ENCODE measurements around the gene DDX46.
"Not testable (repeated sequence)": the region's sequence is repeated elsewhere in the genome, so short reads cannot be mapped to it uniquely, and the experiment has no call there.

The DDX46 gene

GRCh38 chr5:134749415-134749814 is 9.2 kb upstream of the DDX46 start:
- DNase-seq (ENCODE audit: low spot score), result no peak
- in situ Hi-C loops (cut with MboI; ENCODE audit: low pct_unique_long_range_greater_than_20kb, low sequenced_read_pairs, unreplicated experiment), result no loop called here
- TF ChIP-seq, protein P1, sequence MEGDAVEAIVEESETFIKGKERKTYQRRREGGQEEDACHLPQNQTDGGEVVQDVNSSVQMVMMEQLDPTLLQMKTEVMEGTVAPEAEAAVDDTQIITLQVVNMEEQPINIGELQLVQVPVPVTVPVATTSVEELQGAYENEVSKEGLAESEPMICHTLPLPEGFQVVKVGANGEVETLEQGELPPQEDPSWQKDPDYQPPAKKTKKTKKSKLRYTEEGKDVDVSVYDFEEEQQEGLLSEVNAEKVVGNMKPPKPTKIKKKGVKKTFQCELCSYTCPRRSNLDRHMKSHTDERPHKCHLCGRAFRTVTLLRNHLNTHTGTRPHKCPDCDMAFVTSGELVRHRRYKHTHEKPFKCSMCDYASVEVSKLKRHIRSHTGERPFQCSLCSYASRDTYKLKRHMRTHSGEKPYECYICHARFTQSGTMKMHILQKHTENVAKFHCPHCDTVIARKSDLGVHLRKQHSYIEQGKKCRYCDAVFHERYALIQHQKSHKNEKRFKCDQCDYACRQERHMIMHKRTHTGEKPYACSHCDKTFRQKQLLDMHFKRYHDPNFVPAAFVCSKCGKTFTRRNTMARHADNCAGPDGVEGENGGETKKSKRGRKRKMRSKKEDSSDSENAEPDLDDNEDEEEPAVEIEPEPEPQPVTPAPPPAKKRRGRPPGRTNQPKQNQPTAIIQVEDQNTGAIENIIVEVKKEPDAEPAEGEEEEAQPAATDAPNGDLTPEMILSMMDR (IDR thresholded peaks at IDR 0.05; ENCODE audit: extremely low read depth, insufficient read depth, missing control alignments), result no peak

DNA sequence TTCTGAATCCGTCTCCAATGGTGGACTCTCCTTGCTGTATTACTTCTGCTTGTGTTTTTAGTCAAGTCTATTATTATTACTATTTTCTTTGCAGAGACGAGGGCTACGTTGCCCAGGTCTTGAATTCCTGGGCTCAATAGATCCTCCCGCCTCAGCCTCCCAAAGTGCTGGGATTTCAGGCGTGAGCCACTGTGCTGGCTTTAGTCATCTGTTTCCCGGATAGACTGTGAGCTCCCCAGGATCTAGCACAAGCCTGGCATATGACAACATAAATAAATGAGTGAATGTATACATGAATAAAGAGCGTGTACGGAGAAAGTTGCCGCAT is 439 bp upstream of the DDX46 start:
- in situ Hi-C loops (cut with MboI; ENCODE audit: low pct_unique_long_range_greater_than_20kb, low sequenced_read_pairs, unreplicated experiment), result no loop called here
- no peak for DNase-seq (ENCODE audit: low spot score)
- TF ChIP-seq, protein P1 (IDR thresholded peaks at IDR 0.05; ENCODE audit: extremely low read depth, insufficient read depth, missing control alignments), result no peak

- not testable (repeated sequence) for DNase-seq (ENCODE audit: low spot score)
- in situ Hi-C loops (cut with MboI; ENCODE audit: low pct_unique_long_range_greater_than_20kb, low sequenced_read_pairs, unreplicated experiment), result loop anchor here (10.0 kb wide), 1 partner anchor 137 kb away; the partner anchor contains the start of gene PCBD2
Observed at GRCh38 chr5:134767528-134768291, 9.1 kb downstream of the DDX46 start.

DNA sequence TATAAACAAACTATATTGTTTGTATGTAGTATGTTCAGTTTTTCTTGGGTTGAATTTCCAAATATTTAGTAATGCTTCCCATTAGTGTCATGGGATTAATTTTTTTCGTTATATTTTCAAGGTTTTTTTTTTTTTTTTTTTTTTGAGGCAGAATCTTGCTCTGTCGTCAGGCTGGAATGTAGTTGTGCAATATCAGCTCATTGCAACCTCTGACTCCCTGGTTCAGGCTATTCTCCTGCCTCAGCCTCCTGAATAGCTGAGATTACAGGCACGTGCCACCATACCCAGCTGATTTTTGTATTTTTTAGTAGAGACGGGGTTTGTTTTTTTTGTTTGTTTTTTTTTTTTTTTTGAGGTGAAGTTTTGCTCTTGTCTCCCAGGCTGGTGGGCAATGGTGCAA is 10.6 kb downstream of the DDX46 start:
- in situ Hi-C loops (cut with MboI; ENCODE audit: low pct_unique_long_range_greater_than_20kb, low sequenced_read_pairs, unreplicated experiment), result loop anchor here (10.0 kb wide), 1 partner anchor 136 kb away; the partner anchor contains the start of gene PCBD2
- no peak for DNase-seq (ENCODE audit: low spot score)
- TF ChIP-seq, protein P1 (IDR thresholded peaks at IDR 0.05; ENCODE audit: extremely low read depth, insufficient read depth, missing control alignments), result no peak

GRCh38 chr5:134772461-134773125 is 14.0 kb downstream of the DDX46 start:
- in situ Hi-C loops (cut with MboI; ENCODE audit: low pct_unique_long_range_greater_than_20kb, low sequenced_read_pairs, unreplicated experiment), result no loop called here
- DNase-seq (ENCODE audit: low spot score), result no peak
- TF ChIP-seq, protein P1 (IDR thresholded peaks at IDR 0.05; ENCODE audit: extremely low read depth, insufficient read depth, missing control alignments), result no peak

DNA sequence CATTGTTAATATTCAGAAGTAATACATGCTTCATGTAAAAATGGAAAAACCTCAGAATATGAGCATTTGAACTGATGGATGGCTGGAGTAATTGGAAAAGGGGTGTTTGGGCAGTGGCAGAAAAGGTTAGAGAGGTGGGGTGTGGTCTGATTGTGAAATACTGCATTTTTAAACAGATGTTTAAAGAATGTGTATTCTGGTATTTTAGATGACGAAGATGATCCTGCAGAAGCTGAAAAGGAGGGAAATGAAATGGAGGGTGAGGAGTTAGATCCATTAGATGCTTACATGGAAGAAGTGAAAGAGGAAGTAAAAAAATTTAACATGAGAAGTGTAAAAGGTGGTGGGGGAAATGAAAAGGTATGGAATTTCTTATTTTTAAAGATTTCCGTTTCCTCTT is 18.8 kb downstream of the DDX46 start:
- TF ChIP-seq, protein P1 (IDR thresholded peaks at IDR 0.05; ENCODE audit: extremely low read depth, insufficient read depth, missing control alignments), result no peak
- DNase-seq (ENCODE audit: low spot score), result no peak
- in situ Hi-C loops (cut with MboI; ENCODE audit: low pct_unique_long_range_greater_than_20kb, low sequenced_read_pairs, unreplicated experiment), result no loop called here

DNA sequence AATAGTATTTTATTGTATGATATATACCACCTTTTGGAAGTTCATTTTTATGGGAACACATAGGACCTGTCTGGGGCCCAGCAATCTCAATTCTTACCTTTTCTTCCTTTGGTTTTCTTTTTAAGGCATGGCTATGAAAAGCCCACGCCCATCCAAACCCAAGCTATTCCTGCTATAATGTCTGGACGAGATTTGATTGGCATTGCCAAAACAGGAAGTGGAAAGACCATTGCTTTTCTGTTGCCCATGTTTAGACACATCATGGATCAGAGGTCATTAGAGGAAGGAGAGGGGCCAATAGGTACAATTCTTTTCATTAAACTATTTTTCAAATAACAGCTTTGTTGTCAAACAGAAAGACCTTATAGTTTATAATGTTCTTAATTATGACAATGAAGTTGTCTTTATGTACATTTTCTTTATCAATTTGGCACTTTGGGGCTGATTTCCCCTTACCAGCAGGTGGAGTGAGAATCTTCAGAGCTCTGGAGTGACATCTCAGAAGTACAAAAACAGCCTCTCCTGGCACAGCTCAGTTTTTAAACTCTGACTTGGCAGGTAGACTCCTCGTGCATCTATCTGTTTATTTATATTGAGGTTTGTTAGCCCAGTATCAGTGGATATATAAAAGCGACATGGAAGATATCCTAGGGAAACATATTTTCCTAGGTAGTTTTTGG is 25.8 kb downstream of the DDX46 start:
- no peak for DNase-seq (ENCODE audit: low spot score)

More for the DNA sequence above, 25.8 kb downstream of the DDX46 start:
- in situ Hi-C loops (cut with MboI; ENCODE audit: low pct_unique_long_range_greater_than_20kb, low sequenced_read_pairs, unreplicated experiment), result no loop called here
- TF ChIP-seq, protein P1 (IDR thresholded peaks at IDR 0.05; ENCODE audit: extremely low read depth, insufficient read depth, missing control alignments), result peak; percentile 30

All from GM13977 (cell line).